PFSK-1 (cell line): Measurements from ENCODE around the gene GPR176.

ENCODE experiments used
- POLR2AphosphoS5 ChIP-seq: IDR thresholded peaks from 2 replicates; pipeline ENCODE4 v1.6.1; 2012; ENCODE audit warnings: low read depth, mild to moderate bottlenecking, control low read depth, low read length, moderate library complexity
- TAF1 ChIP-seq: IDR thresholded peaks from 2 replicates; pipeline ENCODE4 v1.6.1; 2012; ENCODE audit warnings: low read length, control low read depth, borderline replicate concordance; ENCODE audit not compliant: insufficient read depth
- TF ChIP-seq, protein P1 (sequence below), 2 experiments: IDR thresholded peaks; 2 replicates each; pipeline versions ENCODE4 v1.6.1 to v1.8.0; 2011 to 2012; ENCODE audit warnings: low read depth in 2 of 2, low read length in 2 of 2, control low read depth in 1 of 2, inconsistent platforms in 1 of 2, mild to moderate bottlenecking in 1 of 2, moderate library complexity in 1 of 2; ENCODE audit not compliant: insufficient read depth in 1 of 2

GRCh38 chr15:39968273-39969001 lies 48.4 kb upstream of the GPR176 start:
- TF ChIP-seq TAF1 (no peak), POLR2AphosphoS5 (no peak)
- TF ChIP-seq, protein P1, sequence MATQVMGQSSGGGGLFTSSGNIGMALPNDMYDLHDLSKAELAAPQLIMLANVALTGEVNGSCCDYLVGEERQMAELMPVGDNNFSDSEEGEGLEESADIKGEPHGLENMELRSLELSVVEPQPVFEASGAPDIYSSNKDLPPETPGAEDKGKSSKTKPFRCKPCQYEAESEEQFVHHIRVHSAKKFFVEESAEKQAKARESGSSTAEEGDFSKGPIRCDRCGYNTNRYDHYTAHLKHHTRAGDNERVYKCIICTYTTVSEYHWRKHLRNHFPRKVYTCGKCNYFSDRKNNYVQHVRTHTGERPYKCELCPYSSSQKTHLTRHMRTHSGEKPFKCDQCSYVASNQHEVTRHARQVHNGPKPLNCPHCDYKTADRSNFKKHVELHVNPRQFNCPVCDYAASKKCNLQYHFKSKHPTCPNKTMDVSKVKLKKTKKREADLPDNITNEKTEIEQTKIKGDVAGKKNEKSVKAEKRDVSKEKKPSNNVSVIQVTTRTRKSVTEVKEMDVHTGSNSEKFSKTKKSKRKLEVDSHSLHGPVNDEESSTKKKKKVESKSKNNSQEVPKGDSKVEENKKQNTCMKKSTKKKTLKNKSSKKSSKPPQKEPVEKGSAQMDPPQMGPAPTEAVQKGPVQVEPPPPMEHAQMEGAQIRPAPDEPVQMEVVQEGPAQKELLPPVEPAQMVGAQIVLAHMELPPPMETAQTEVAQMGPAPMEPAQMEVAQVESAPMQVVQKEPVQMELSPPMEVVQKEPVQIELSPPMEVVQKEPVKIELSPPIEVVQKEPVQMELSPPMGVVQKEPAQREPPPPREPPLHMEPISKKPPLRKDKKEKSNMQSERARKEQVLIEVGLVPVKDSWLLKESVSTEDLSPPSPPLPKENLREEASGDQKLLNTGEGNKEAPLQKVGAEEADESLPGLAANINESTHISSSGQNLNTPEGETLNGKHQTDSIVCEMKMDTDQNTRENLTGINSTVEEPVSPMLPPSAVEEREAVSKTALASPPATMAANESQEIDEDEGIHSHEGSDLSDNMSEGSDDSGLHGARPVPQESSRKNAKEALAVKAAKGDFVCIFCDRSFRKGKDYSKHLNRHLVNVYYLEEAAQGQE (IDR thresholded peaks at IDR 0.05; ENCODE audit: insufficient read depth in 1 of 2, low read depth in 2 of 2, low read length in 2 of 2): no peak
